Measurements from ENCODE around the gene VSTM4.

The VSTM4 gene

GRCh38 chr10:49071160-49071761 lies 44.1 kb downstream of the VSTM4 start:
- DNase-seq (ENCODE audit: low read depth, low spot score), result no peak

- DNase-seq (ENCODE audit: low read depth, low spot score), result no peak
These were observed 44.6 kb downstream of the VSTM4 start for GRCh38 chr10:49070701-49071100.

GRCh38 chr10:49068672-49069217 lies 46.6 kb downstream of the VSTM4 start:
- no peak for DNase-seq (ENCODE audit: low read depth, low spot score)

DNA sequence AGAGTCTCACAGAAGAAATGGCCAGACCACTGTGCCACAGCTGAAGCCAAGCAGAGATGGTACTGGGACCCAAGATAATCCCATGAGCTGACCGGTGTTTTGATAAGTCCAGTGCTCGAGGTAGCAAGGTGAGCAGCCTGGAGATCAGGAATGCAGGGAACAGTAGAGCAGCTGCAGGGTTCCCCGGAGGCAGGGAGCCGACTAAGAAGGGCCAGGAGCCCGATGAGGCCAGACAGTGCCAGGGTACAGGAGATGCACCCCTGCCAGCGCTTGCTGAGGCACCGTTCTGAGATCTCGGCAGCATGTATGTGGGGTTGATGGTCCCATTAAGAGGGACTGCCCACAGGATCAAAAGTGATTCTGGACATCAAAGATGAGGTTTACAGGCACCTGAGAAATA lies 47.1 kb downstream of the VSTM4 start:
- DNase-seq (ENCODE audit: low read depth, low spot score), result no peak

DNA sequence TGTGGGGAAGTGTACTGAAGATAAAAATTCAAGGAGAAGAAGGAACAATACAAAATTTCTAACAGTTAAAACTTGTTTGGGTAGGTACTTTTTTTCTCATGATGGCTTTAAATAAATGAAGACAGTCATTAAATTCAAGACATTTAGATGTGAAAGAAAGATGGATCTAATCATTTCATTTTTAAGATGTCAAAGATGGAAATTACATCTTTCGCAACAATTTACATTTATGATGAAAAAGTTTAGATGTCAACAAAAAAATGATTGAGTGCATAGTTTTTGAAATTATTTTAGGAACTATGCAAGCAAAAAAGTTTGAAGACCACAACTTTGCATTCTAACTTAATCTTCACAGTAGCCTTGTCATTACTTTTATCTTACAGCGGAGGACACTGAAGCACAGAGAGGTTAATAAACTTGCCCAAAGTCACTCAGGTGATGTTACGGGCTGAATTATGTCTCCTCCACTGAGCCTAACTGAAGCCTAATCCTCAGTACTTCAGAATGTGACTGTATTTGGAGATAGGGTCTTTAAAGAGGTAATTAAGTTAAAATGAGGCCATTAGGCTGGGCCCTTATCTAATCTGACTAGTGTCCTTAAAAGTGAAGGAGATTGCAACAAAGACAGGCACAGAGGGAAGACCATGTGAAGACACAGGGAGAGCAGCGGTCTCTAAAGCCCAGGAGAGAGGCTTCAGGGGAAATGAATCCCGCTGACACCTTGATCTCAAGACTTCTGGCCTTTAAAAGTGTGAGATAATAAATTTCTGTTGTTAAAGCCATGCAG lies 48.2 kb downstream of the VSTM4 start:
- DNase-seq (ENCODE audit: low read depth, low spot score), result no peak

DNA sequence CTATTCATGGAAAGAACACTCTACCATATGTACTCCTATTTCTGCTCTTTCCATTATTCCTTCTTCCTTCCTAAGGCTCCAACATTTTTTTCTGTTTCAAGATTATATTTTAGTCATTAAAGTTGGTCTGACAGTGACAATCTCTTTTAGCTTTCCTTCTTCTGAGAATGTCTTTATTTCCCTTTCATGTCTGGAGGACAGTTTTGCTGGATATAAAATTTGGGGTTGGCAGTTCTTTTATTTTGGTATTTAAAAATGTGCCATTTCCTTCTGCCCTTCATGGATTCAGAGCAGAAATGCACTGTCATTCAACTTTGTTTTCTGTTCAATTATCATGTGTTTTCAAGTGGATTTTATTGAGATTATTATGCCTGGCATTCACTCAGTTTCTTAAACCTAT lies 53.1 kb downstream of the VSTM4 start:
- DNase-seq (ENCODE audit: low read depth, low spot score), result no peak

GRCh38 chr10:49061667-49062066 lies 53.7 kb downstream of the VSTM4 start:
- no peak for DNase-seq (ENCODE audit: low read depth, low spot score)

DNA sequence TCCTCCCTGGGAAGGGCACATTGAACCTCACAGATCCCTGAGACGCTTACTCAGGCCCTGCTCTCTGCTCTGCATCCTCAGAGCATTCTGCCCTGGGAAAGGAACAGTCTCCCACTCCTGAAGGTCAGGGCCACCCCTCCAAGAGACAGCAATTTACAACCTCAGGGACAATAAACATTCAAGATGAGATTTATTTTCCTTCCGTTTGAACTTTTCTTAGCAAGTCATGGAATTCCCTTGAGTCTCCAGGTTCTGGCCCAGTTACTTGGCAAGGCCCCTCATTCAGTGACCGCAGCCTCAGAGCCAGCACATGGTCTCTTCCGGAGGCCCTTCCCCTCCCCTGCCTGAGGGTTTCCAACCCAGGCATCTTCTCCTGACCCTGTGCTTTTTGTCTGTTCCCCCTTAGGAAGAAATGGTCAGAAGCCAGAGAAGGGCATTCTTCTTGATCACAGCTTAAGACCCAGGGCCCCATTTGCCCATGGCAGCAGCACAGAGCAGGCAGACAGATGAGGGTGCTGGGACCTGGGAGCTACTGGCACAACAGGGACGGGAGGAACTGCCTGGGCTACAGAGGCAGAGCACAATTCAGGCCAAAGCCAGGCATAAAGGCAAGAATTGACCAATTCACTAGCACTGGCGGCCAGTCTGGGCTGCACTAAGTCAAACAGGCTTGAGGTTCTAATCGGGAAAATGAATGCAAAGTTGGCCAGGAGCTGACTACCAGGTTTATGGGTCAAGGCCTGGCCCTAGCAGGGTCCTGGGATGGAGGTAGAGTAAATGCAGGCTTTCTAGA lies 56.7 kb downstream of the VSTM4 start:
- DNase-seq (ENCODE audit: low read depth, low spot score), result no peak

- DNase-seq (ENCODE audit: low read depth, low spot score), result no peak
These were observed 58.0 kb downstream of the VSTM4 start for GRCh38 chr10:49057231-49057880.

- DNase-seq (ENCODE audit: low read depth, low spot score), result no peak
These were observed 59.0 kb downstream of the VSTM4 start for GRCh38 chr10:49056356-49056755.

DNA sequence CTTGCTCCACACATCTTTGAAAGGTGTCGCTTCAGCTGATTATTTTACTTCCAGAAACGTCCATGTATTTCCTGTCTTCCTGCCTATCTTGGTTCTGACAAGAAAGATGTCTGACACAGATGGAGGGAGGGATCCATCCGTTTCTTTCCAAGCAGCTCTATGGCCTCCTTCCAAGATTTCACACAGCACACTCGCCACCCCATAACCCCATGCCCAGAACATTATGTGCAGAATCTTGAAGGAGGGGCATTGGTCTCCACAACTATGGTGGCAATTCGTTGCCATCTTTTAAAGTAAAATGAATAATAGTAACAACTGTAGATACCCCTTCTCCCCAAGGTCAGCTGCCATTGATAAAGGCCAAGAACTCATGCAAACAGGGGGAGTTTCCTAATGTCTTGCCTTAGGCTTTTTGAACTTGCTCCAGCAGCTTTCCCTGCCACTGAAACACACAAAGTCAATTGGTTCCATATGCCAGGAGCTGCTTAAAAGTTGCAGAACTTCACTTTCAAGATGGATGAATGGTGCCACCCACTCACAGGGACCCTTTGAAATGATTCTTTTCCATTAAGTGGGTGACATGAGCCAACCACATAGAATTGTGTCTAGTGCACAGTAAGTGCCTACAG lies 60.0 kb downstream of the VSTM4 start:
- DNase-seq (ENCODE audit: low read depth, low spot score), result no peak

DNA sequence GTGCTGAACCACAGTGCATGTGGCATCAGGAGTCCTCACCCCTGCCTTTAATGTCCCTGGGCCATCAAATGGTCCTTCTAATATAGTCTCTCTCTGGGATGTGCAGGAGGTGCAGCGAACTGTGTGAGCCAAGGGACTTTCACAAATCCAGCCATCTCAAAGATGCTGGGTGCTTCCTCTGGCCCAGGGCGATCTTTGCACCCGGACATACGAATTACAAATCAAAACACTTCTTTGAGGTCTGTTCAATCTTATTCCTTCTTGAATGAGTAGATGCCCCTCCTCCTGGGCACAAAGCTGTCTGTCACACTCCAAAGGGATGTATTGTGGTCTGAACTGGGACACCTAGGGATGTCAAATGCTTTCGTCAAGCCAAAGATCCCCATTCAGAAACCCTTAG lies 60.6 kb downstream of the VSTM4 start:
- no peak for DNase-seq (ENCODE audit: low read depth, low spot score)

- DNase-seq (ENCODE audit: low read depth, low spot score), result no peak
These were observed 61.2 kb downstream of the VSTM4 start for GRCh38 chr10:49053998-49054692.

GRCh38 chr10:49053053-49053997 lies 62.0 kb downstream of the VSTM4 start:
- DNase-seq (ENCODE audit: low read depth, low spot score), result no peak

DNA sequence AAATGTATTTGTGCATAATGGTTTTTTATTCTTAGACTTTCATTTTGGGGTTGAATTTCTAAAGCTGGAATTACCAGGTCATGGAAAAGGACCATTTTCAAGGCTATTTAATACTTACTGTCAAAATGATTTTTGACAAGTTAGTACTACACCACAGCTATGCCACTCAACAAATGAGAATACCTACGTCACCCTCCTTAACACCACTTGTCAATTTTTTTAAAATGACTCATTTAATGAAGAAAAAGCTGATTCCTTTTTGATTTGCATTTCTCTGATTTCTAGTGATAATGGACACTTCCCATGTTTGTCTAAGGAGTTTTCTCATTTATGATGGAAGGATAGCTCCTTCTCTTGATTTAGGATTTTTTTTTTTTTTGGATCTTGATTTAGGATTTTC lies 63.3 kb downstream of the VSTM4 start:
- no peak for DNase-seq (ENCODE audit: low read depth, low spot score)

- DNase-seq (ENCODE audit: low read depth, low spot score), result no peak
These were observed 64.4 kb downstream of the VSTM4 start for GRCh38 chr10:49050906-49051305.

DNA sequence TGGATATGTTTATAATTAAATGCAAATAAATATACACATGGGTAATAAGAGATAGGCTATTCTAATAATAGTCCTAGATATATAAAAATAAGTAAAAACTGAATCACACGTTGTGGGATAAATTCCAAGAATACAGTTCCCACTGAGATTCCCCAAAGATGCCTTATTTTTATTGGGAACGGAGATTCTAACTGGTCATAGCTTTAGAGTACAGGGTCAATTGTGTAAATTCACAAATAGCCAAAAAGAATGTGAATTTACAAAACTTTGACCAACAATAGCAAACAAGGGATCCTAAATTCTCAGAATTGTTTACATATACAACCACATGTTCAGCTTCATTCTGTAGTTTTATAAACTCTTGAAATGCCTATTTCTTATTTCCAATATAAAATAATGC lies 65.0 kb downstream of the VSTM4 start:
- DNase-seq (ENCODE audit: low read depth, low spot score), result no peak

DNA sequence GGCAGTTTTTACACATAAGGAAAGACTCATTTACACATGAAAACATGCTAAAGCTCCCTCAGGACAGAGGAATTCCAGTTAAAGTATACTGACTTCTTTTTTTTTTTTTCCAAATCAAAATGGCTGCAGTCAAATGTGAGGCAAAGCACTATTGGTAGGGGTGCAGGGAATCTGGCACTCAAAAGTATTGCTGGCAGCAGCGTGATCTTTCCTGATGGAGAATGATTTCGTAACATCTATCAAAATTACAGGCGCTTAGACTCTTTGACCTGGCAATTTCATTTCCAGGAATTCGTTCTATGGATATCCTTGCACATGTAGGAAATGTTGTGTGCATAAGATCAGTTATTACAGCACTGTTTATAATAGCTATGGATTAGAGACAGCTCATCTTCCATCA lies 65.7 kb downstream of the VSTM4 start:
- DNase-seq (ENCODE audit: low read depth, low spot score), result no peak

DNA sequence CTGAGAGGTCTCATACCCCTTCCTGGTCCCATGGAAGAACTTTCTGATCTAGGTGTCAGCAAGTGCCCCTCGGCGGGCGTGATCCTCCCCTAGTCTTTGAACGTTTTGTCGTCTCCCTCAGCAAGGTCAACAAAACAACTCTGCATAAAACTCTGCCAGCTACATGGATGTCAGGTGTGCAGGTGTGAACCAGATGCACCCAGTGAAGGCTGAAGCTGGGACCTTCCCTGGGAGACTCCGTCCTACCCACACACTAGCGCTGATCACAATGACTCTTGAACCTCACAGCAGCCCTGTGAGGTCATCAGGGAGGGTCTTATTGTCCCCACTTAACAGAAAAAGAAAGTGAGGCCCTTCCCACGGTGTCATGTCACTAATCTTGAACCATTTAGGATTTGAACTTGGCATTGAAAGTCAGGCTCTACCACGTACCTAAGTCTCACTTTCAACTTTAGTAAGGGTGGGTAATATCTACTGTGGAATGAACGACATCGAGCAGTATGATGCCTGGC lies 68.1 kb downstream of the VSTM4 start:
- no peak for DNase-seq (ENCODE audit: low read depth, low spot score)

Measured in iPS DF 19.7 (cell line).